ENCODE measurements around the gene MSLN.
"Not testable (repeated sequence)": the region's sequence is repeated elsewhere in the genome, so short reads cannot be mapped to it uniquely, and the experiment has no call there.

Gene MSLN

DNA sequence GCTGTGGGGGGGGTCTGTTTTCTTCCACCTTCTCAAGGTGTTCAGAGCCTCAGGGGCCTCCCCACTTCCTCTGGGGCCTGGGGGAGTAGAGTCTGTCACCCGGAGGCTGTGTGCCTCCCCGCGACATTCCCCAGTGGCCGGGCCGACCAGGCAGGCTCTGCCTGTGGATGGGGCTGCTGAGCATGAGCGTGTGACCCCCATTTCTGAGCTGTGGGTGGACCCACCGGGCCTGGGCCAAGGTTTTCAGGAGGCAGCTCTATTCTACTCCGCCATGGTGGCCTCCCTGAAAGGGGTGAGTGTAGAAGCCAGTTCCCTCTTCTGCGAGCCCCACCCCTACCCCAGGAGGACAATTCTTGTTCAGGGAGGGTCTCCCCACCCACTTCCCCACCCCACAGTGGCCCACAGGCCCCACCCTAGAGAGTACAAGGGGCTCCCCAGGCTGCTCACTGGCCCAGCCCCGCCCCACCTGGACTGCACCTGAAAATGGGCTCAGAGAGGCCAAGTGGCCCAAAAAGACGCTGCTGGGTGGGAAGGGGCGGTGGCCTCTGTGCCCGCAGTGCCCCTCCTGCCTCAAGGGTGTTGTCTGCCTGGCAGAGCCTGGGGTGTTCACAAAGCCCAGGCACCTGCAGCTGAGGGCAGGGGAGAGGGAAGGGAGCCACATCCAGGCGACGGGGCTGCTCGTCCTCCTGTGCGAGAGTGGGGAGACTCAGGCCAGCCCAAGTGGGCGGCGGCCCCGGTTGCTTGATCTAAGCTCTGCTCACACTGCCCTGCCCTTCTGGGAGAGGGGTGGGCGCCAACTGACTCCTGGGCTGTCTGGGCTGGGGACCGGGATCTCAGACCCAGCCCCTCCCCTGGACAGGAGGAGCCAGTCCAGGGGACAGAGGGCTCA is 1.3 kb downstream of the MSLN start:
- DNase-seq = no peak

DNA sequence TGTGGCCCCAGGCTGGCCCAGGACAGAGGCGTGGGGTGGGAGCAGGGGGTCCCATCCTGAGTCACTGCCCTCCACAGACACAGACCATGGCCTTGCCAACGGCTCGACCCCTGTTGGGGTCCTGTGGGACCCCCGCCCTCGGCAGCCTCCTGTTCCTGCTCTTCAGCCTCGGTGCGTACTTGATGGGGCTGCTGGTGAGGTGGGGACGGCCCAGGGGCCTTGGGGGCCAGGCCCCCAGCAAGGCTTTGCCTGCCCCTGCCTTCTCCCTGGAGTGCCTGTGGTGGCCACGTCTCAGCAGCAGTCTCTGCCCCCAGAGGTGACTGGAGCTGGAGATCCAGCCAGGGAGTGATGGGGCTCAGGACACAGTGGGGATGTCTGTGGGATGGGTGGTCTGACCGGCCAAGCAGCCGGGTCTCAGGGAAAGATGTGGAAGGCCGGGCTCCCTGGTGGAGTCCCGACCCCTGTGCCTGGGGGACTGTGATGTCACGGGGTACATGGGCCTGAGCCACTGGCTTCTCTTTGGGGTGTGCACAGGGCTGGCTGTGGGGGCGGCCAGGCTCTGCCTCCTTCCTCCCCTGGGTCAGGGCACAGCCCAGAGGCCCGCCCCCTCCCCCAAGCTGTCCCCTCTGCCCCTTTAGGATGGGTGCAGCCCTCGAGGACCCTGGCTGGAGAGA is 2.2 kb downstream of the MSLN start:
- DNase-seq = no peak

DNA sequence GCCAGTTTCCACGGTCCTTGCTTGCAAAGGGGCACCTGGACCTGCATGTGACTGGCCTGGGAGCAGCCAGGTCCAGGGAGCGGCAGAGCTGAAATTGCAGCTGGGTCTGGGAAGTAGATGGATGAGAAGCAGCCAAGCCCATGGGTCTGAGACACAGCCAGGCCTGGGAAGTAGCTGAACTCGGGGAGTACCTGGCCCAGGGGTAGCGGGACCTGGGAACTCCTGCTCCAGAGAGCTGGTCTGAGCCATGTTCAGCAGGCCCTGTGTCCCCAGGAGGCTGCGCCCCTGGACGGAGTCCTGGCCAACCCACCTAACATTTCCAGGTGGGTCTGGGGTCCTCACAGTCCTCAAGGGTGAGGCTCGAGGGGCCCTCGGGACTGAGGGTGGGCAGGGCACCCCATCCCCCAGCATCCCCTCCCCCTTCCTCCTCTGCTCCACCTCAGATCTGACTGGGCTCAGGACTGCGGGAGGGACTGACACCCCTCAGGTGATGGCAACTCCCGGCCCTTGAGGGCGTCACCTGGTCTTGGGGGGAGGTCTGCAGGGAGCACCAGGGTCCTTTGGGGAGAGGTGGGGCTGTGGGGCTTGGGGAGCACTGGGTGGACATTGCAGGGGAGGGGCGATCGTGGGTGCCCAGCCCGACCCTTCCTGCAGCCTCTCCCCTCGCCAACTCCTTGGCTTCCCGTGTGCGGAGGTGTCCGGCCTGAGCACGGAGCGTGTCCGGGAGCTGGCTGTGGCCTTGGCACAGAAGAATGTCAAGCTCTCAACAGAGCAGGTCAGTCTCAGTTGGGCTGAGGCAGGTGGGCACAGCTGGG is 3.0 kb downstream of the MSLN start:
- no peak for DNase-seq

DNA sequence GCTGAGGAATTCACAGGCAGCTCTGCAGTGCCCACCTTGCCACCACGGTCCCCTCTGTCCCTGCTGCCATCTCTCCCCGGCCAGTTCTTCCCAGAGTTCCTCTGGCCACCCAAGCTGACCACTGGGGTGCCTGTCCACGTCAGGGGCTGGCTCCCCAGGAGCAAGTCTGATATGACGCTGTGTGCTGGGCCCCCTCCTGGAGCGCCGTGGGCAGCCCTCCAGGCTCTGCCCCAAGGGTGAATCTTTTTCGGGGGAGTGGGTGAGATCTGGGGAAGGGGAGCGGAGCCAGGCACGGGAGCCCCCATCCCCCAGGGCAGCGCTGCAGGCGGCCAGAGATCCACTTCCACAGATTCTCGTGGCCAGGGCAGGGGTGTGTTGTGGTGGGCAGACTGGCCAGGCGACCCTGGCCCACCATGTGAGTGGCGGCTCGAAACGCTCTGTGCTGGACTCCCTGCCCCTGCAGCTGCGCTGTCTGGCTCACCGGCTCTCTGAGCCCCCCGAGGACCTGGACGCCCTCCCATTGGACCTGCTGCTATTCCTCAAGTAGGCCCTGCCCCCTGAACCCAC is 3.7 kb downstream of the MSLN start:
- DNase-seq = no peak

DNA sequence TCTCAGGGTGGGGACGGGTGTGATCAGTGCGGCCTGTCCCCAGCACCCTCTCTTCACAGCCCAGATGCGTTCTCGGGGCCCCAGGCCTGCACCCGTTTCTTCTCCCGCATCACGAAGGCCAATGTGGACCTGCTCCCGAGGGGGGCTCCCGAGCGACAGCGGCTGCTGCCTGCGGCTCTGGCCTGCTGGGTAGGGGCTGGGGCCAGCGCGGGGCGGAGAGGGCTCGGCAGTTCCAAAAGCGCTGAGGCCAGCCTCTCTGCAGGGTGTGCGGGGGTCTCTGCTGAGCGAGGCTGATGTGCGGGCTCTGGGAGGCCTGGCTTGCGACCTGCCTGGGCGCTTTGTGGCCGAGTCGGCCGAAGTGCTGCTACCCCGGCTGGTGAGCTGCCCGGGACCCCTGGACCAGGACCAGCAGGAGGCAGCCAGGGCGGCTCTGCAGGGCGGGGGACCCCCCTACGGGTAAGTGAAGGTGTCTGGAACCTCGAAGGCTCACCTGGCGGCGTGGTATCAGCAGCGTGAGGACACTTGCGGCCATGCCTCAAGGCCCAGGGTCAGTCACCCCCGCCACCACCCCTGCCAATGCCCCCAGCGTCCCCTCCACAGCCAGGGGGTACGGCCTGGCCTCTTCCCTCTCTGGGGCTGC is 4.4 kb downstream of the MSLN start:
- no peak for DNase-seq

DNA sequence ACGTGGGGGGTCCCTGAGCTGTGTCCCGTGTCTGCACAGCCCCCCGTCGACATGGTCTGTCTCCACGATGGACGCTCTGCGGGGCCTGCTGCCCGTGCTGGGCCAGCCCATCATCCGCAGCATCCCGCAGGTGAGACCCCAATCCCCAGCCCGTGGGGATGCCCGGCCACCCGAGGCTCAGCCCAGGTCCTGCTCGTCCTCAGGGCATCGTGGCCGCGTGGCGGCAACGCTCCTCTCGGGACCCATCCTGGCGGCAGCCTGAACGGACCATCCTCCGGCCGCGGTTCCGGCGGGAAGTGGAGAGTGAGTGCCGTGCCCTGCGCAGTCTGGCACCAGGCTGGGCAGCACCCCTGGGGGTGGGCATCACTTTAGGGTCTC is 4.9 kb downstream of the MSLN start:
- no peak for DNase-seq

DNA sequence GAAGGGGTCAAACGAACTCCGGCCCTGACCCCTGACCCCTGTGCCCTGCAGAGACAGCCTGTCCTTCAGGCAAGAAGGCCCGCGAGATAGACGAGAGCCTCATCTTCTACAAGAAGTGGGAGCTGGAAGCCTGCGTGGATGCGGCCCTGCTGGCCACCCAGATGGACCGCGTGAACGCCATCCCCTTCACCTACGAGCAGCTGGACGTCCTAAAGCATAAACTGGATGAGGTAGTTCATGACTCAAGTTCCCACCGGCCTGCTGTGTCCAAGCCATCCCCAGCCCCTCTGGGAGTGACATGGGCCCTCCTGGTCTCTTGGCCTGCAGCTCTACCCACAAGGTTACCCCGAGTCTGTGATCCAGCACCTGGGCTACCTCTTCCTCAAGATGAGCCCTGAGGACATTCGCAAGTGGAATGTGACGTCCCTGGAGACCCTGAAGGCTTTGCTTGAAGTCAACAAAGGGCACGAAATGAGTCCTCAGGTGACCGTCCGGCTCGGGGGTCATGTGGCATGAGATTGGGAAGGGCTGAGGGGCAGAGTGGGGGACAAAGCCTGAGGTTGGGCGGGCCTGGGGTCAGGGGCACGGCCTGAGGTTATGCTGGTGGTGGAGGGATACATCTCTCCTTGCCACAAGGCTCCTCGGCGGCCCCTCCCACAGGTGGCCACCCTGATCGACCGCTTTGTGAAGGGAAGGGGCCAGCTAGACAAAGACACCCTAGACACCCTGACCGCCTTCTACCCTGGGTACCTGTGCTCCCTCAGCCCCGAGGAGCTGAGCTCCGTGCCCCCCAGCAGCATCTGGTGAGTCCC is 5.7 kb downstream of the MSLN start:
- DNase-seq = no peak

DNA sequence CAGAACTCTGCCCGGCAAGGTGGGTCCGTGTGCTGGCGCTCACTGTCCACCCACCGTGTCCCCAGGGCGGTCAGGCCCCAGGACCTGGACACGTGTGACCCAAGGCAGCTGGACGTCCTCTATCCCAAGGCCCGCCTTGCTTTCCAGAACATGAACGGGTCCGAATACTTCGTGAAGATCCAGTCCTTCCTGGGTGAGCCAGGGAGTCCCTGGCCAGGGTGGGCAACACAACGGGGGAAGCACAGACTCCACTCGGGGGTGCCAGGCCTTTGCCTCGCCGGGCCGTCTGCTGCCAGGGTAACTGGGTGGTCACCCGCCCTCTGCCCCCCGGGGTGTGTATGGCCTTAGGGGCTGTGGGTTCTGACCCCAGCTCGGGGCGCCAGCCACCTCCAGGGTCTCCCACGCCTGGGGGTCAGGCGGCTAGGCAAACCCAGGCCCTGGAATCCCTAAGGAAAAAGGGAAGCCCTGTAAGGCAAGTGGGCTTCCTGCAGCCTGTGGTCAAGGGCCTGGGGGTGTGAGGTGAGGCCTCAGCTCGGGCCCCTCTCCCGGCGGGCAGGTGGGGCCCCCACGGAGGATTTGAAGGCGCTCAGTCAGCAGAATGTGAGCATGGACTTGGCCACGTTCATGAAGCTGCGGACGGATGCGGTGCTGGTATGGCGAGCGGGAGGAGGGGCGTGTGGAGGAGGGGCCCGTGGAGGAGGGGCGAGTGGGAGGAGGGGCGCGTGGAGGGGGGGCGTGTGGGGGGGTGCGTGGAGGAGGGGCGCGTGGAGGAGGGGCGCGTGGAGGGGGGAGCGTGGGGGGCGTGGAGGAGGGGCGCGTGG is 6.5 kb downstream of the MSLN start:
- no peak for DNase-seq

DNA sequence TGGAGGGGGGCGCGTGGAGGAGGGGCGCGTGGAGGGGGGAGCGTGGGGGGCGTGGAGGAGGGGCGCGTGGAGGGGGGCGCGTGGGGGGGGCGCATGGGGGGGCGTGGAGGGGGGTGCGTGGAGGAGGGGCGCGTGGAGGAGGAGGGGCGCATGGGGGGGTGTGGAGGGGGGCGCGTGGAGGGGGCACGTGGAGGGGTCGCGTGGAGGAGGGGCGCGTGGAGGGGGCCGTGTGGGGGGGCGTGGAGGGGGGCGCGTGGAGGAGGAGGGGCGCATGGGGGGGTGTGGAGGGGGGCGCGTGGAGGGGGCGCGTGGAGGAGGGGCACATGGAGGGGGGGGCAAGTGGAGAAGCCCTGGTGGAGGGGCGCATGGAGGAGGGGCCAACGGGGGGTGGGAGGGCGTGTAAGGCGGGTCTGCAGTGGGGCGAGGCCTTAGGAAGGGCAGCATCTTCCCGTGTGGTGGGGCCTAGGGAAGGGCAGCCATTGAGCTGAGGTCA is 7.3 kb downstream of the MSLN start:
- no peak for DNase-seq

DNA sequence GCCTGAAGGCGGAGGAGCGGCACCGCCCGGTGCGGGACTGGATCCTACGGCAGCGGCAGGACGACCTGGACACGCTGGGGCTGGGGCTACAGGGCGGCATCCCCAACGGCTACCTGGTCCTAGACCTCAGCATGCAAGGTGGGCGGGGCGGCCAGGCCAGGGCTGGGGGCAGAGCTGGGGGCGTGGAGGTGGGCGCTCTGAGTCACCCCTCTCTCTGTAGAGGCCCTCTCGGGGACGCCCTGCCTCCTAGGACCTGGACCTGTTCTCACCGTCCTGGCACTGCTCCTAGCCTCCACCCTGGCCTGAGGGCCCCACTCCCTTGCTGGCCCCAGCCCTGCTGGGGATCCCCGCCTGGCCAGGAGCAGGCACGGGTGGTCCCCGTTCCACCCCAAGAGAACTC is 7.9 kb downstream of the MSLN start:
- DNase-seq = no peak

DNA sequence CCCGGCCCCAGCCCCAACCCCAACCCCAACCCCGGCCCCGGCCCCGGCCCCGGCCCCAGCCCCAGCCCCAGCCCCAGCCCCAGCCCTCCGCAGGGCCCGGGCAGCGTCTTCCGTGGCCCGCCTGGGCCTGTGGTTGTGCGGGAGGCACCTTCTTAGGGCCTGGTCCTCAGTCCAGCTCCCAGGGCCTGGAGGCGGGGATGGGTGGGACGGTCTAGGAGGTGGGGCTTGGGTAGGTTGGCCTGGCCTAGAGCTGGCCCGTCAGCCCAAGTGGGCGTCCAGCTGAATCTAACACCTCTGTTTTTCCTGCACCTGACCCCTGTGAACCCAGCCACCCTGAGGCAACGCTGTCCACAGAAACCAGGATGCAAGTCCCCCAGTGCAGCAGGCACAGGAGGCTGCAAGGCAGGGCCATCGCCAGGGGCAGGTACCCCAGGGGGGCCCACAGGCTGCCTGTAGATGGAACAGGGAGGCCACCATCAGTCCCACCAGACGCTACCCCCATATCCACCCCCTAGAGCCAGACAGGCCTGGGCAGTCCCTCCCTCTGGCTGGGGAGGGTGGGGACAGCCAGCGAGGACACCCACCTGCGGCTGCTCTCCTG is 8.8 kb downstream of the MSLN start:
- no peak for DNase-seq

DNA sequence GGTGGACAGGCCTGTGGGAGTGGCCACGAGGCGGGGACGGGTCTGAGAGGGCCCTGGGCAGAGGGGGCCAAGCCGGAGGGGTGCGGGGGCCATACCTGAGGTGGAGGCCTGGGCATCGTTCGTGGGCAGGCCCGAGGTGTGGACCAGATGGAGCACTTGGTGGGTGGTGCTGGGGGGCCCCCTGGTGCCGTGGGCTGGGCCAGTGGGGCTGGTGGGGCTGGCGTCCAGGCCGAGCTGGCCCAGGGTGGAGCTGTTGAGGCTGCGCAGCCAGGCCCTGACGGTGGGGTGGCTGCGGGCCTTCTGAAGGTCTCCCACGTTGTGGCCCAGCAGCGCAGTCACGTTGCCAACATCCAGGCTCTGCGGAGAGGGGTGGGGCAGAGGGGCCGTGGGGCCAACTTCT is 9.4 kb downstream of the MSLN start:
- no peak for DNase-seq

DNA sequence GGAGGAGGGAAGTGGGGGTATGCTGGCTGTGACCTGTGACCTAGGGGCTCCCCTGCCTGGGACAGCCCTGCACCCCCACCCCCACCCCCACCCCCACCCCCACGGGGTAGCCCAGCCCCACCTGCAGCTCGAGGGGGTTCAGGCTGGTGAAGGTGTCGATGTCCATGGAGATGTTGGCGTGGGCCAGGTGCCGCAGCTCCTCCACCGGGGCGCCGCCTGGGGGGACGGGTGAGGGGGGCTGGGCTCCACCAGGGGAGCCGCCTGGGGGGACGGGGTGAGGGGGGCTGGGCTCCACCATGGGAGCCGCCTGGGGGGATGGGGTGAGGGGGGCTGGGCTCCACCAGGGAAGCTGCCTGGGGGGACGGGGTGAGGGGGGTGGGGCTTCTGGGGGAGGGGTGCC is 9.9 kb downstream of the MSLN start:
- no peak for DNase-seq

DNA sequence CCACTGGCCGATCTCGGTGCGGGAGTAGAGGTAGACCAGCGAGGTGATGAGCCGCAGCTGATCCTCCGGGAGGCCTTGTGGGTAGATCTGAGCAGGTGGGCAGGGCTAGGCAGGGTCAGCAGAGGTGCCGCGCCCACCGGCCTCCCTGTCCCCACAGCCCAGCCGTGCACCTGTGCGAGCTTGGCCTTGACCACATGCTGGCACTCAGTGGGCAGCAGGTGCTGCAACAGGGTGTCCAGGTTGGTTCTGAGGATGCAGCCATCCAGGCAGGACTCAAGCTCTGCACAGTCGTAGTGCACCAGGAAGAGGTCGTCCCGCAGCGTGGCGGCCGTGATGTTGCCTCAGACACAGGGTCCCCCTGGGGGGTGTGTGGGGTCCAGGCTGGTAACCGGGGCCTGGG is 12.4 kb downstream of the MSLN start:
- DNase-seq = no peak

DNA sequence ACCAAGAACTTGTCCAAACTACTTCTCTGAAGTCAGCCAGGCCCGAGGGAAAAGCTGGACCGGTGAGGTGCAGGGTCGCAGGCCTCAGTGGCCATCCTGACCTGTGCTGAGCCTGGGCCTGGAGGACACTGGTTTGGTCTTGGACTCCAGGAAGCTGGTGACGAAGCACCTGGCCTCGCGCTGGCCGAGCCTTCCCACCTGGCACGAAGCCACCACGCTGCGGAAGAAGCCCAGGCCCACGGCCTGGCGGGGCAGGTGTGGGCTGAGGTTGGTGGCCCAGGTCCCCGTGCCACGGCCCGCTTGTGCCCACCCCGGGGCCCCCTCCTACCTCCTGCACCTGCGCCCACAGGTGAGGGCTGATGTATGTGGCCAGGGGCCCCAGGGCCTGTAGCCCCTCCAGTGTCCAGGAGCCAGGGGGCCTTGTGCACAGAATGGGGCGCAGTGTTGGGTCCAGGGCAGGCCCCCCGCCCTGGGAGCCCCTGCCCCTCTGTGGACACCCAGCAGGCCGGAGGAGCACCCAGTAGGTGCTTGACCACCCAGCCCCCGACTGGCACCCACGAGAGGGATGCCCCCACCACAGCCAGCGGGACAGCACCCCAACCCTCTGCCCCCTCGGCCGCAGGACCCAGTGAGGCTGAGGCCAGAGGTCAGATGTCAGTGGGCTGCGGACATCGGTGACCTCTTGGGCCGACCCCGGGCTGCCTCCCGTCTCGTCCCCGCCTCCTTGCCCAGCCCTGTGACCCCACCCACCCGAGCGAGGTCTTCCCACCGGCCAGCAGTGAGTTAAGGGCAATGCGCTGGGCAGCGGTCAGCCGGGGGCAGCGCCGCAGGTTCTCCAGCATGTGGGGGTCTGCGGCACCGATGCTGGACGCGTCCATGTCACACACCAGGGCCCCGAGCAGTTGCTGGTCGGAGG is 13.8 kb downstream of the MSLN start:
- no peak for DNase-seq

DNA sequence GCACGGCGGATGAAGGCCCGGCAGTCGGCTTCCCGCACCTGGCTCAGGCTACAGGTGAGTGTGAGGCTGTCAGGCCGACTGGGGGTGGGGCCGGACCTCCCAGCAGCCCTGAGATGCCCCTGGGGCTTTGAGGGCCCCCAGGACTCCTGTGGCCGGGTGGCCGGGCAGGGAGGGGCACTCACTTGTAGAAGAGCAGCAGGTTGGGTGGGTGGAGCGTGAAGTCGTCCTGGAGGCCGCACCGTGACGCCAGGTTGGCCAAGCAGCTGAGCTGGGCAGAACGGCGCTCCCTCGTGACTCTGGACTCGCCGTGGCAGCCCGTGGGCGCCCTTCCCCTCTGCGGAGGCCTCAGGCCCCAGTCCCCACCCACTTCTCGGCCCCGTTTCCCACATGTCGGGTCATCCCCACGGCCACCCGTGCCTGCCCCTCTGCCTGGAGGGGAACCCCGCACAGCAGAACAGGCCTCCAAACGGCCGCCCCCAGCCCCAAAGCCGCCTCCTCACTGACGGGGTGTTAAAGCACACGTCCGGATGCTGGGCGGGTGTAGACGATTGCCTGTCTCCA is 14.8 kb downstream of the MSLN start:
- no peak for DNase-seq

DNA sequence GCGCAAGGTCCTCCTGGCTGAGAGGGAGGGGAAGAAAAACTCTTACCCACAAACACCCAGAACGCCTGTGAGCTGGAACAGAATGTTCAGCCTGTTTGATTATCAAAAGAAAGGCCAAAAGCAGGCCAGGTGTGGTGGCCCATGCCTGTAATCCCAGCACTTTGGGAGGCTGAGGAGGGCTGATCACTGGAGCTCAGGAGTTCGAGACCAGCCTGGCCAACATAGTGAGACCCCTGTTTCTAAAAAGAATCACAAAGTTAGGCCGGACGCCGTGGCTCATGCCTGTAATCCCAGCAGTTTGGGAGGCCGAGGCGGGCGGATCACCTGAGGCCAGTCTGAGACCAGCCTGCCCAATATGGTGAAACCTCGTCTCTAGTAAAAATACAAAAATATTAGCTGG is 15.8 kb downstream of the MSLN start:
- DNase-seq = not testable (repeated sequence)

DNA sequence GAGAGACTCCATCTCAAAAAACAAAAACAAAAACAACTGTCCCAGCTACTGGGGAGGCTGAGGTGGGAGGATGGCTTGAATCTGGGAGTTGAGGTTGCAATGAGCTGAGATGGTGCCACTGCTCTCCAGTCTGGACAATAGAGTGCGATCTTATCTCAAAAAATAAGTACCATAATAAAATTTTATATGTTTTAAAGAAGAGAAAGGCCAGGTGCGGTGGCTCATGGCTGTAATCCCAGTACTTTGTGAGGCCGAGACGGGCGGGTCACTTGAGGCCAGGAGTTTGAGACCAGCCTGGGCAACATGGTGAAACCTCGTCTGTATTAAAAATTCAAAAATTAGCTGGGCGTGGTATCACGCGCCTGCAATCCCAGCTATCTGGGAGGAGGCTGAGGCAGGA is 16.3 kb downstream of the MSLN start:
- no peak for DNase-seq

DNA sequence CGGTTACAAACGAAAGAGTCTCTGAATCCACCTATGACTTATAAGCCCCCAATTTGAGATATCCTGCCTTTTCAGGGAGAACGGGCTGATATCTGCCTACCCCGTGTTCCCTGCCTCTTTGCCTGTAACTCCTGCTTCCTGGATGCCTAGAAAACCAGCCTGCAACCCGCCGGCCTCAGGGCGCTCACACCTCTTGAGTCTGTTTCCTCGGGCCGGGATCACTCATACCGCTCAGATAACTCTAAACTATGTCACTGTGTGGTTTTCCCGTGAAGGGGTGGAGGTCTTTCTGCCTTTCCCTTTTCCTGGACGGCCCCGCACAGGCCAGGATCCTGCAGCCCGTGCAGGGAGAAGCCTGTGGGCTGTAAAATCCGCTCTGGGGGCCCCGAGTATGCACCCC is 17.3 kb downstream of the MSLN start:
- DNase-seq = no peak

All from CD4-positive, alpha-beta T cell treated with Interferon alpha-2 for 1 hour (primary cell).